DMS53 treated with DMSO at 0.1 percent for 48 hours (cell line): Measurements from ENCODE around the gene TMEM151A.
A peak's percentile ranks its signal among the peaks of the same experiment; 100 is the strongest.
"Not testable (repeated sequence)": the region's sequence is repeated elsewhere in the genome, so short reads cannot be mapped to it uniquely, and the experiment has no call there.

ENCODE experiments used
- DNase-seq: peaks from one replicate; lab custom pipeline; 2025; ENCODE audit not compliant: unreplicated experiment; lab: John Stamatoyannopoulos, UW

The TMEM151A gene

GRCh38 chr11:66320289-66320688 is 28.6 kb downstream of the TMEM151A start:
- not testable (repeated sequence) for DNase-seq

- DNase-seq, result not testable (repeated sequence)
These were observed 29.1 kb downstream of the TMEM151A start for GRCh38 chr11:66320748-66321147.

GRCh38 chr11:66321606-66322005 is 29.9 kb downstream of the TMEM151A start:
- no peak for DNase-seq

GRCh38 chr11:66322732-66323427 is 31.2 kb downstream of the TMEM151A start:
- no peak for DNase-seq

GRCh38 chr11:66323684-66324083 is 32.0 kb downstream of the TMEM151A start:
- no peak for DNase-seq

- DNase-seq, result no peak
These were observed 33.0 kb downstream of the TMEM151A start for GRCh38 chr11:66324664-66325063.

GRCh38 chr11:66325263-66325671 is 33.6 kb downstream of the TMEM151A start:
- DNase-seq, result no peak

- no peak for DNase-seq
These were observed 34.8 kb downstream of the TMEM151A start for GRCh38 chr11:66326261-66327111.

GRCh38 chr11:66327171-66328030 is 35.7 kb downstream of the TMEM151A start:
- no peak for DNase-seq

GRCh38 chr11:66328031-66328301 is 36.3 kb downstream of the TMEM151A start:
- DNase-seq, result no peak

- peak; percentile 79 for DNase-seq
These were observed 36.8 kb downstream of the TMEM151A start for GRCh38 chr11:66328302-66329144.

- DNase-seq, result no peak
These were observed 37.5 kb downstream of the TMEM151A start for GRCh38 chr11:66329165-66329673.

- no peak for DNase-seq
These were observed 39.2 kb downstream of the TMEM151A start for GRCh38 chr11:66330931-66331330.

- DNase-seq, result no peak
These were observed 40.1 kb downstream of the TMEM151A start for GRCh38 chr11:66331542-66332370.

GRCh38 chr11:66332371-66333219 is 40.9 kb downstream of the TMEM151A start:
- DNase-seq, result no peak

GRCh38 chr11:66333220-66333877 is 41.7 kb downstream of the TMEM151A start:
- no peak for DNase-seq

- no peak for DNase-seq
These were observed 42.4 kb downstream of the TMEM151A start for GRCh38 chr11:66333896-66334604.
